Fibroblast of skin of right biceps (primary cell): ENCODE results near the gene KRTAP10-10.
"Not testable (repeated sequence)": the region's sequence is repeated elsewhere in the genome, so short reads cannot be mapped to it uniquely, and the experiment has no call there.

Experiments
- DNase-seq: peaks from one replicate; pipeline ENCODE4 v3.0.0-alpha.2; 2013

Gene KRTAP10-10

DNA sequence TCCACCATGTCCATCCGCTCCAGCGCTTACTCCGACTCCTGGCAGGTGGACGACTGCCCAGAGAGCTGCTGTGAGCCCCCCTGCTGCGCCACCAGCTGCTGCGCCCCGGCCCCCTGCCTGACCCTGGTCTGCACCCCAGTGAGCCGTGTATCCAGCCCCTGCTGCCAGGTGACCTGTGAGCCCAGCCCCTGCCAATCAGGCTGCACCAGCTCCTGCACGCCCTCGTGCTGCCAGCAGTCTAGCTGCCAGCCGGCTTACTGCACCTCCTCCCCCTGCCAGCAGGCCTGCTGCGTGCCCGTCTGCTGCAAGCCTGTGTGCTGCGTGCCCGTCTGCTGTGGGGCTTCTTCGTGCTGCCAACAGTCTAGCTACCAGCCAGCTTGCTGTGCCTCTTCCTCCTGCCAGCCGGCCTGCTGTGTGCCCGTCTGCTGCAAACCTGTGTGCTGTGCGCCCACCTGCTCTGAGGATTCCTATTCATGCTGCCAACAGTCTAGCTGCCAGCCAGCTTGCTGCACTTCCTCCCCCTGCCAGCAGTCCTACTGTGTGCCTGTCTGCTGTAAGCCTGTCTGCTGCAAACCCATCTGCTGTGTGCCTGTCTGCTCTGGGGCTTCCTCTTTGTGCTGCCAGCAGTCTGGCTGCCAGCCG, 9.9 kb upstream of the KRTAP10-10 start:
- not testable (repeated sequence) for DNase-seq

DNA sequence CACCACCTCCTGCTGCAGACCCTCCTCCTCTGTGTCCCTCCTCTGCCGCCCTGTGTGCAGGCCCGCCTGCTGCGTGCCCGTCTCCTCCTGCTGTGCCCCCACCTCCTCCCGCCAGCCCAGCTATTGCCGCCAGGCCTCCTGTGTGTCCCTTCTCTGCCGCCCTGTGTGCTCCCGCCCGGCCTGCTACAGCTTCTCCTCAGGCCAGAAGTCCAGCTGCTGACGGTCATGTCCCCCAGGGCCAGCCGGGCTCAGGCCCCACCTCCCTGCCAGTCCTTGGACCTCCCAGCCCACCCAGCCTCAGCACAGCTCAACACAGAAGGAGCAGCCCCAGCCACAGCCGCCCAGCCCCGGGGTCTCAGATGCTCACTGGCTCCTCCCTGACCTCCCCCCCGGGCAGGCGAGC, 9.3 kb upstream of the KRTAP10-10 start:
- DNase-seq = not testable (repeated sequence)

DNA sequence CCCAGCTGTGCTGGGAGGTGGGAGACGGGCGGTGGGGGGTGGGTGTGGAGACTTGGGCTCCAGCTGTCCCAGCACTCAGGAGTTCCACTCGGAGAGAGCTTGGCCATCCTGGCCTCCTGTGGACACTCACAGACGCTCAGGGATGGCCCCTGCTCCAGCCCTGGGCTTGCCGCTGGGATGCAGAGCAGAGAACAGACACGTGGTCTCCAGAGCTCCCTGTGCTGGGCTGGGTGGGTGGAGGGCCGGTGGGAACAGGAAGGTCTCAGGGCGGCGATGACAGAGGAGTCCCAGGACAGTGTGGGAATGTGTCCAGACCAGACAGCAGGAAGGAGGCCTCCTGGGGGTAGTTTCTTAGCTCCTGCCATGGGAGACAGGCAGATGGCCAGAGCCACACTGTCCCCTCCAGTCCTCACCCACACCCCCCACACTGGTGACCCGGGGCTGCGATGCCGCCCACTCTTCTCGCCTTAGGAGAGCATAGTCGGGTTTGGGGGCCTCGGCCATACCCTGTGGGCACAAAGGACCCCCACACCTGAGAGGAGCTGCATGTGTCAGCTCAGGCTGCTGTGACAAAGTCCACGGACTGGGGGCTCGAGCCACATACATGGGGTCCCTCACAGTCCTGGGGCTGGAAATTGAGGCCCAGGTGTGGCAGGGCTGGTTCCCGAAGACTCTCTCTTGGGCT, 8.3 kb upstream of the KRTAP10-10 start:
- DNase-seq = no peak

DNA sequence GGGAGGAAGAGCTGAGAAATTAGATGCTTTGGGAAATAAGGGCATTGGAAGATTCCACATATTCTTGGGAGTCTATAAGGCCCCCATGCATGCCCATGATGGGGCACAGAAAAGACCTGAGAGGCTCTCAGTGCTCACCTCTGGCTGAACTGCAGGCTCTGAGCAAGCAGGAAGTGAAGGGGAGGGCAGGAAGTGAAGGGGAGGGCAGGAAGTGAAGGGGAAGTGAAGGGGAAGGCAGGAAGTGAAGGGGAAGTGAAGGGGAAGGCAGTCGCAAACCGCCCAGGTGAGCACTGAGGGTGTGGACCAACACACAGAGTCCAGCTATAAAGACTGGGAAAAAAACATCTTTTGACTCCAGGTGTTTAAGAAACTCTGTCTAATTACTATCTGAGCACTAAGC, 6.7 kb upstream of the KRTAP10-10 start:
- DNase-seq = no peak

DNA sequence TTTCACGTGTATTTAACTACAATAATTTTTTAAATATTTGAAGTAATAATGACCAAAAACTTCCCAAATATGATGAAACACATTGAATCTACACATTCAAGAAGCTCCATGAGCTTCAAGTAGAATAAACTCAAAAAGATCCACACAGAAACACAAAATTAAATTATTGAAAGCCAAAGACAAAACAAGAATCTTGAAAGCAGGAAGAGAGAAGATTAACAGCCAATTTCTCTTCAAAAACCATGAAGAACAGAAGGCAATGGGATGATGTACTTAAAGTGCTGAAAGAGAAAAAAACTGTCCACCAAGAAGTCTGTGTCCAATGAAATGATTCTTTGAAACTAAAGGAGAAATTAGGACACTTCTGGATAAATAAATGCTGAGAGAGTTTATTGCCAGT, 5.1 kb upstream of the KRTAP10-10 start:
- DNase-seq = no peak

DNA sequence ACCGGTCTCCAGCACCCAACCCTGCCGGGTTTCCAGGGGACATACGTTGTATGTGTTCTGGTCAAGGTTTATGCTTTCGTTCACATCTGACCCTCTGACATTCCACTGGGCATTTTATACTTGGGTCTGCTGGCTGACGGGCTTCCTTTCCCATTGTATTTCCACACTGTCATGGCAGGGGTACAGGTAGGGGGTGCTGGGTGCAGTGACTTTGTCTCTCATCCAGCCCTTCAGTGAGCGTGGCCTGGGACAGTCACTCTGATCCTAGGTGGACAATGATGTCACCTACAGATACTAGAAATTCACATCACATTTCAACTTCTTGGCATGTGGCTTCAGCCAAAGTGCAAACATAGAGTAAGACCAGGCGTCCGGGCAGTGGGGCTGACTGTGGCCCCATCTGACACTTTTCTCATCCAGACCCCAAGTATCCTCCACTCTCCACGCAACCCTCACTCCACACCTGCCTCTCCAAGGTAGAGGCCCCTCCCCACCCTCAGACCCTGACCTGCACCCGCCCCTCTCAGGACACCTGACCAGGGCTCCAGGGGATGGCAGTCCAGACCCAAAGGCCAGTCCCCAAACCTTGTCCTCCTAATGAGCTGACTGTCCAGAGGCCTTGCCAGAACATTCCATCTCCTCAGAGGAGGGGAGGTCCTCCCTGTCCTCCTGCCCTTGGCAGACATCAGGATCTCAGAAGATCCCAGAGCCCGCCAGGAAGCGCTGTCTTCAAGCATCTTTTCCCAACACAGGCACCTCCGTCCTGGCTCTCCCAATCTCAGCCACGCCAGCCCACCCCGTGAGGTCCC, 743 bp upstream of the KRTAP10-10 start:
- DNase-seq = no peak

DNA sequence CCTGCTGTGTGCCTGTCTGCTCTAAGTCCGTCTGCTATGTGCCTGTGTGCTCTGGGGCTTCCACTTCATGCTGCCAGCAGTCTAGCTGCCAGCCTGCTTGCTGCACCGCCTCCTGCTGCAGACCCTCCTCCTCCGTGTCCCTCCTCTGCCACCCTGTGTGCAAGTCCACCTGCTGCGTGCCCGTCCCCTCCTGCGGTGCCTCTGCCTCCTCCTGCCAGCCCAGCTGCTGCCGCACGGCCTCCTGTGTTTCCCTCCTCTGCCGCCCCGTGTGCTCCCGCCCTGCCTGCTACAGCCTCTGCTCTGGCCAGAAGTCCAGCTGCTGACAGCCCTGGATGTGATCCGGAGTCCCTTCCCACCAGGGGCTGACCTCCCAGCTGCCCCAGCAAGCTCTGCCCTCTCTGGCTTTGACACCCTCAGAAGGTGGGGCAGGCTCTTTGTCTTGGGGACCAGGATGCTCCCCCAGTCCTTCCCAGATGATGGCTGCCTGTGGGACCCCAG, 744 bp downstream of the KRTAP10-10 start:
- DNase-seq = not testable (repeated sequence)

DNA sequence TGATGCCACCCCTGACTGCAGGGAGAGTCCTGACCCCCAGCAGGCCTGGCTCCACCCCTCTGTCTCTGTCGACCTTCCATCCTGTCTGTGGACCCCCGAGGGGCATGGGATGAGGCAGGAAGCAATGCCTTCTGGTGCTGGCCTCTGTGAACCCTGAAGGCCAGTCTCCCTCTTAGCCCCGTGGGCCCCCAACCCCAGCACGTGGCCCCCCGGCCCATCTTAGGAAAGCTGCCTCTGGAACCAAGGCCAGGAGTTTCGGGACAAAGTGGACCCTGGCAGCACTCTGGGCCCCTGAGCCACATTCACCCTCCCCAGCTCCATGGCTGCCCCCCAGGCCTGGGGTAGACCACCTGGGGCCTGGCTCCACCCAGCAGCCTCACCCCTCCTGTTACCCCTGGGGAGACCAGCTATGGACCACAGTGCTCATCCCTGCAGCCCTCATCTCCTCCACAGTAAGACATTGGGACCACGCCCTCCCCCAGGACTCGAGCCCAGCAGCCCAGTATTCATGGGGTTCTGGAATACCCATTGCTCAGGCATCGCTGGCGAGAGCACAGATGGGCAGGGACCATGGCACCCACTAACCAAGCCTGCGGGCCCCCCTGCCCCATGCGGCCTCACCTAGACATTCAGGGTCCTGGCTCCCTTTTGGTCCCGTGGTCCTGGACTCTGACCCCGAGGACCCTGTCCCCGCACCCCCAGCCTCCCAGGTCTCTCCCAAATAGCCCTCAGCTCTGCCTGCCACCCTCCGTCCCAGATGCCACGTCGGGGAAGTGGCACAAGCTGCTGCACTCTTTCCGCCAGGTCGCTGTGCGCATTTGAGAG, 1.6 kb downstream of the KRTAP10-10 start:
- DNase-seq = not testable (repeated sequence)

DNA sequence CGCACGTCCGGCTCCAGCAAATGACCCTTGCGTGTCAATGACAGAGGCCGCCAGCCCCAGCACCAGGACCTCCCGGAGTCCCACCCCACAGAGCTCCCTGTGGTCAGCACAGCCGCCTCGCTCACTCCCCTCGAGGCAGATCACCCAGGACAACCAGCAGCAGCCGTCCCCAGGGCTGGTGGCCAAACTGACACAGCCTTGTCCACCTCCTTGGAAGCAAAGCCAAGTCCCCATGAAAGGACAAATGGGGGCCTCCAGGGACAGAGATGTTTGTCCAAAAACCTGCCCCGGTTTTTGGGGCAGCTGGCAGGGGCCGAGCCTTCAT, 2.1 kb downstream of the KRTAP10-10 start:
- no peak for DNase-seq

DNA sequence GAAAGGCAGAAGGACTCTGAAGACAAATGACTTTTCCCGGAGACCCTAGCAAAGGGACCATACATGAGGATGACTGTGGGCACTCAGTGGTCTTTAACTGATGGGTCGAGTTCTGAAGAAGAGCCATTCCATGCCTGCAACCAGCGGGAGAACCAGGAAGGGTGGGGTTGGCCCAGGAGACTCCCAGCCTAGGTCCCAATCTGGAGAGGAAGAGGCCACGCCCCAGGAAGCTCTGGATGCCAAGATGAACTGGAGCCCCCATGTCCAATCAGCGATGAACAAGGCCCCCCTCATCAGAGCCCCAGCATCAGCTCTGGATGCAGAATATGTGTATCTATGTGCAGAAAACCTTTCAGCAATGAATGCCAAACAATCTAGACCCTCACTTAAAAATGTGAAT, 3.6 kb downstream of the KRTAP10-10 start:
- no peak for DNase-seq

DNA sequence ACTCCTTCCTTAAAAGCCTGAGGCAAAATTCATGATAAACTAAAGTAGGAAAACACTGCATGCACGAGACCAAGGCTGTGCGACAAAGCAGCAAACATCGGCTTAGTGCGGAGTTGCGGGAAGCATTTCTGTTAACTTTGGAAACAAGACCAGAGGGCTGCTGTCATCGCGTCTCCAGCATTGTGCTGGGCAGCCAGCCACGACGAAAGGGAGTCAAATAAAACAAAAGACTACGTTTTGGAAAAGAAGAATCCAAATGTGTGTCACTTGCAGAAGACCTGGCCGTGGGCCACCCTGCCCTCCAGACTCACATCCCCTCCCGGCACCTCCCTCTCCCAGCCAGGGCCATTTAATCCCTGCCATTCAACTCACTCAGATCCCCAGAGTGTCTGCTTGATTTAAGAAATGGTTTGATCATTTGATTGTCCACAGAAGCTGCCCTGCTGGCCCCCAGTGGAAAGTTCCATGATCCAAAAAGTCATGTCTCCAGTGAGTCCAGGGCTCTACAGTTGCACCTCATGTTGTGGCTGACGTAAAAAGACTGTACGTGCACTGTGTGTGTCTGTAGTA, 6.7 kb downstream of the KRTAP10-10 start:
- no peak for DNase-seq

DNA sequence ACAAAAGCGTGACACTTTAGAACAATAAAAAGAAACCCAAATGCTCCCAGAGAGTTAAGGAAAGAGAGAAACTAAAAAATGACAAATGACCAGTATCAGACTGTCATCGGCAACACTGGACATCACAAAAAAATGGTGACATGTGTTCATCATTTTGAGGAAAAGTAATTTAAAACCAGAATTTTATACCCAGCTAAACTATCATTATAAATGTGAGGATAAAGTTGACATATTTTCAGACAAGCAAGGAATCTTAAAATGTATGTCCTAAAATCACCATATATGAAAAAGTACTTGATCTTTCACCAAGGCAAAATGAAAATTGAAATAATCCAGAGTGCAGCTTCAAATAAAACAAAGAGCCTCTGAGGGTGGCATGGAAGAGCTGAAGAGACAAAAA, 7.7 kb downstream of the KRTAP10-10 start:
- no peak for DNase-seq

DNA sequence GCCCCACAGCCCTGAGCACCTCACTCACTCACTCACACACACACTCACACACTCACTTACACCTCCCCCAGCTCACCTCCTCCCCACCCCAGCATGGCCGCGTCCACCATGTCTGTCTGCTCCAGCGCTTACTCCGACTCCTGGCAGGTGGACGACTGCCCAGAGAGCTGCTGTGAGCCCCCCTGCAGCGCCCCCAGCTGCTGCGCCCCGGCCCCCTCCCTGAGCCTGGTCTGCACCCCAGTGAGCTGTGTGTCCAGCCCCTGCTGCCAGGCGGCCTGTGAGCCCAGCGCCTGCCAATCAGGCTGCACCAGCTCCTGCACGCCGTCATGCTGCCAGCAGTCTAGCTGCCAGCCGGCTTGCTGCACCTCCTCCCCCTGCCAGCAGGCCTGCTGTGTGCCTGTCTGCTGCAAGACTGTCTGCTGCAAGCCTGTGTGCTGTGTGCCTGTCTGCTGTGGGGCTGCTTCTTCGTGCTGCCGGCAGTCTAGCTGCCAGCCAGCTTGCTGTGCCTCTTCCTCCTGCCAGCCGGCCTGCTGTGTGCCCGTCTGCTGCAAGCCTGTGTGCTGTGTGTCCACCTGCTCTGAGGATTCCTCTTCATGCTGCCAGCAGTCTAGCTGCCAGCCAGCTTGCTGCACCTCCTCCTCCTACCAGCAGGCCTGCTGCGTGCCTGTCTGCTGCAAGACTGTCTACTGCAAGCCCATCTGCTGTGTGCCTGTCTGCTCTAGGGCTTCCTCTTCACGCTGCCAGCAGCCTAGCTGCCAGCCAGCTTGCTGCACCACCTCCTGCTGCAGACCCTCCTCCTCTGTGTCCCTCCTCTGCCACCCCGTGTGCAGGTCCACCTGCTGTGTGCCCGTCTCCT, 9.4 kb downstream of the KRTAP10-10 start, which contains the start of gene KRTAP10-11:
Gene KRTAP10-11 (plus strand): TSS at position 49 of the 856 bp plus-strand sequence. CDS start 45 bp downstream, at position 94.
- not testable (repeated sequence) for DNase-seq

DNA sequence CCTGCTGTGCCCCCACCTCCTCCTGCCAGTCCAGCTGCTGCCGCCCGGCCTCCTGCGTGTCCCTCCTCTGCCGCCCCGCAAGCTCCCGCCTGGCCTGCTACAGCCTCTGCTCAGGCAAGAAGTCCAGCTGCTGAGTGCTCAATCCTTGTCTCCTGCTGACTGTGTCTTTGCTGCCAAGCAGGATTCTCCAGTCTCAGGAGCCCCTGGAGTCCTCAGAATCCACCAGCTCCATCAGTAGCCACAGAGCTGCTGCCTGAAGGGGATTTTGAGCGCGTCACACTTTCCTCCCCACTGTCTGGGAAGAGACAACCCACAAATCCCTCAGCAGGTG, 10.0 kb downstream of the KRTAP10-10 start:
- DNase-seq = no peak

DNA sequence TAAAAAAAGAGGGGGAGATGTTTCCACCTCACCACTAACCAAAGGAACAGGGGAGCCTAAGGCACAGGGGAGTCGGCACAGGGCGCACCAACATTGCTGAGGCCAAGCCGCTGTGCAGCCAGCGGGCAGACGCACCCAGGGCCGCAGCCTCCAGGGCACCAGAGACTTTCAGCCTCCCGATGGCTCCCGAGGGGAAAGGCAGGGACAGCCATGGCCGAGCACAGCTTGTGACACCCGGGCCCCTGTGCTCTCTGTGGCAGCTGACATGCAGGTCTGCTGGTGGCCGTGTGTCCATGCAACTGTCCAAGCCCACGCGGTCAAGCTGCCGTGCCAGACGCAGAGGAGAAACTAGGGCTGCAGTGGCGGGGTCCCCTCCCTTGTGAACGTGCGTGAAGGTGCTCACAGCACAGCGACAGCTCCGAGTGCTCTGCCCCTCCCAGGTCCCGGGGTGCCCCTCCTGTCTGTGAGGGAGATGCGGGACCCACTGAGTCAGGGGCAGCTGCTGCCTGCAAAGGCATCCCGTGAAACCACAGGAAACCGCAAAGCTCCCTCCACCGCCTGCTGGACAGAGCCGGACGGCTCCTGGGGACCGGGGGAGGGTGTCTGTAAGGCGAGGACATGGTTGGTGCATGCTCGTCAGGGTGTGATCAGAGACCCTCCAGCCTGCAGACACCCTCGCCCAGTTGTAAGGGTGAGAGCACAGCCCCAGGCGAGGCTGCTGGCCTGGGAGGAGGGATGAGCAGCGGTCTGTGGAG, 11.6 kb downstream of the KRTAP10-10 start:
- no peak for DNase-seq

DNA sequence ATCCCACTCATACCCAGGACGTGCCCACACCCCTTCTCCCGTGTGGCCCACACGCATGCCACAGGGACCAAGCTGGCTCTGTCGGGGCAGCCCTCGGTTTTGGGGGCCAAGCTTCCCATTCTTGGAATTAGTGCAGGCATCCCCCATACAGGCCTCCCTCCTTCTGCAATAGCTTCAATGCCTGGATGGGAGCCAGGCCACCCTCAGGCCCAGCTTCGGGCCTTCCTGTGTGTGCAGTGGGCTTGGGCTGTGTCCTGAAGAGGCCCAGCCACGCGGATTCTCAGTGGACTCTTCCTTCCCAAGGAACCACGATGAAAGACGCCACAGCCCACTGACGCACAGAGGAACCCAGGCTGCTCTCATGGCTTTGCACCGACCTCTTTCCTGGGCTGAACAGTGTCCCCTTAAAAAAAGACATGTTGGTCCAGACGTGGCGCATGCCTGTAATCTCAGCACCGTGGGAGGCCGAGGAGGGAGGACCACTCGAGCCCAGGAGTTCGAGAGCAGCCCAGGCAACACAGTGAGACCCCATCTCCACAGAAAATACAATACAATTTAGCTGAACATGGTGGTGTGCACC, 12.5 kb downstream of the KRTAP10-10 start:
- DNase-seq = no peak

DNA sequence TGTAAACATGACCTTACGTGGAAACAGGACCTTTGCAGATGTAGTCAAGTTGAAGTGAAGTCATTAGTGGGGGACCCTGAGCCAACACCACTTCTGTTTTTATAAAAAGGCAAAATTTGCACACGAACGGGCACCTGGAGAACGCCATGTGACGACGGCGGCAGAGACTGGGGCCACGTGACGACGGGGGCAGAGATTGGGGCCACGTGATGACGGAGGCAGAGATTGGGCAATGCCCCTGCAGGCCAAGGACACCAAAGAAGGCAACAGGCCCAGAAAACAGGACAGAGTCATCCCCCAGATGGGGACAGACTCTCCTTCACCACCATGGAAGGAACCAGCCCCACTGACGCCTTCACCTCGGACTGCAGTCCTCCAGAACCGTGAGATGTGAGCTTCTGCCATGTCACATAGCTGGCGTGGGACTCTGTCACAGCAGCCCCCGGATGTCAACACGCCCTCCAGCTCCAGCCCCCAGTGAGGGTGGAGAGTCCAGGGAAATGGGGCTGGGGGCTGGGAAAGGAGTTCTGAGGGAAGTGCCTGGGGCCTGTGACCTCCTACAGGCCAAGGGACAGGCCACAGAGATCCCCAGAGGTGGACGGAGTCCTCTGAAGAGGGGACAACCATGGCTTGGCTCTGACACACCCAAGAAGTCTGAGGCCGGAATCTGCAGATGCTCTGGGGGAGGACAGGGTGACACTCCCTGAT, 13.3 kb downstream of the KRTAP10-10 start:
- no peak for DNase-seq

DNA sequence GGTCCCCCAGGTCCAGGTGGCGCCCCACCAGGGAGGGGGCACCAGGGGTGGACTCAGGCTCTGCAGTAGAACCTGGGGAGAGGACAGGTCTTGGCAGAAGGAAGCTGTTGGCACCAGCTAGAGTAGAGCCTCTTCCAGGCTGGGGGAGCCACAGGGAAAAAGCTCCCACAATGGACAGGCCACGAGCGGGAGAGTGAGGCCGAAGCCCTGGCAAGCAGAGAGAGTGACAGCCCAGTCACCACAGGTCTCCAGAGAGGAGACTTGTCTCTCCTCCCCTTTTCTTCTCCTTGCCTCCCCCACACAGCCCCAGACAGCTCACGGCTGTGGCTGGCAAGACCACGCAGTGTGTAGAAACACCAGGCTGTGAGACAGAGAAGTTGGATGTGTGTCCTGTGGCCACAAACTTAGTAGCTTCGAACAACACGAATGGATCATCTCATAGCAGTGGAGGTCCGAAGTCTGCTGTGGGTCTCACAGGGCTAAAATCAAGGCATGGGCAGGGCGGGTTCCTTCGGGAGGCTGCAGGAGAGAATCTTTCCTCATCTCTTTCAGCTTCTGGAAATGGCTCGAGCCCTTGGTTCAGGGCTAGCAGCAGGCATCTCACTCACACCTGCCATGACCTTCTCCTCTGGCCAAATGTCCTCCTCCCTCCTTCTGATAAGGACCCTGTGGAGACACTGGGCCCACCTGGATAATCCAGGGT, 14.0 kb downstream of the KRTAP10-10 start:
- DNase-seq = no peak

DNA sequence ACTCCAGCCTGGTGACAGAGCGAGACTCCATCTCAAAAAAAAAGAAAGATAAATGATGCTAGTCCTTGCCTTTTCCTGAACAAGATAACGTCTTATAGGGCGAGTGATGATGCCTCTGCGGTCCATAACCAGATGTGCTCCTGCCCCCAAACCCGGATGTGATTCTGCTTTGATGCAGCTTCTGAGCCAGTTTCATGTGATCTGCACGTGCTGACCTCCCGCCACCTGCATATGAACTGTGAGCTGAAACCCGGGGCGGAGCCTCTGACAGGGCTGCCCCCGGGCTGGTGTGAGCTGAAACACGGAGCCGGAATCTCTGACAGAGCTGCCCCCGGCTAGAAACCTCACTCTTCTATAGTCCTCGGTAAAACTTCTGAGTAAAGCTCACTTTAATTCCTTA, 16.0 kb downstream of the KRTAP10-10 start:
- no peak for DNase-seq
